GM10847 (cell line): ENCODE measurements around the gene OPN3.

Experiments
- POLR2A ChIP-seq: IDR thresholded peaks from 2 replicates; pipeline ENCODE4 v1.6.1; 2011; ENCODE audit not compliant: insufficient read length; ENCODE audit errors: extremely low read depth

The OPN3 gene

GRCh38 chr1:241632987-241633386 lies 7.2 kb downstream of the OPN3 start:
- TF ChIP-seq POLR2A = no peak

GRCh38 chr1:241631674-241632073 lies 8.5 kb downstream of the OPN3 start:
- no peak for TF ChIP-seq POLR2A

GRCh38 chr1:241630899-241631298 lies 9.3 kb downstream of the OPN3 start:
- no peak for TF ChIP-seq POLR2A

GRCh38 chr1:241630476-241630875 lies 9.7 kb downstream of the OPN3 start:
- no peak for TF ChIP-seq POLR2A

GRCh38 chr1:241630005-241630404 lies 10.2 kb downstream of the OPN3 start:
- no peak for TF ChIP-seq POLR2A

GRCh38 chr1:241627453-241628259 lies 12.5 kb downstream of the OPN3 start:
- TF ChIP-seq POLR2A = no peak

- no peak for TF ChIP-seq POLR2A
Measured at GRCh38 chr1:241624935-241625334, 15.2 kb downstream of the OPN3 start.

- no peak for TF ChIP-seq POLR2A
Measured at GRCh38 chr1:241622669-241623068, 17.5 kb downstream of the OPN3 start.

- no peak for TF ChIP-seq POLR2A
Measured at GRCh38 chr1:241617426-241617825, 22.7 kb downstream of the OPN3 start.

- no peak for TF ChIP-seq POLR2A
Measured at GRCh38 chr1:241615043-241615974, 24.9 kb downstream of the OPN3 start.

- TF ChIP-seq POLR2A = no peak
Measured at GRCh38 chr1:241614572-241614971, 25.6 kb downstream of the OPN3 start.

- no peak for TF ChIP-seq POLR2A
Measured at GRCh38 chr1:241614144-241614543, 26.0 kb downstream of the OPN3 start.

- no peak for TF ChIP-seq POLR2A
Measured at GRCh38 chr1:241612533-241613477, 27.4 kb downstream of the OPN3 start.

GRCh38 chr1:241611736-241612135 lies 28.4 kb downstream of the OPN3 start:
- TF ChIP-seq POLR2A = no peak

GRCh38 chr1:241611063-241611462 lies 29.1 kb downstream of the OPN3 start:
- no peak for TF ChIP-seq POLR2A
